DND-41 (cell line): ENCODE results near the gene EPC1.

Experiments
- ATAC-seq: fragments of 200-7000 bp; cut with Tn5 transposase; 3 replicates; pipeline ENCODE4 v1.9.1; 2021; ENCODE audit warnings: low read depth; ENCODE audit not compliant: insufficient read depth
- DNase-seq: peaks from one replicate; pipeline ENCODE4 v3.0.0-alpha.2; 2020
- H2AFZ ChIP-seq: 2 replicates; pipeline ENCODE4 v1.6.0; 2012; ENCODE audit warnings: low read depth, low read length
- H3K27ac ChIP-seq: 2 replicates; pipeline ENCODE4 v1.5.1; 2012; ENCODE audit warnings: low read length, inconsistent platforms
- H3K27me3 ChIP-seq: fragments of 200-600 bp; sonication (generic); 2 replicates; pipeline ENCODE4 v1.6.0; 2012; ENCODE audit warnings: low read length, mild to moderate bottlenecking, inconsistent platforms; ENCODE audit not compliant: insufficient read depth, poor library complexity
- H3K36me3 ChIP-seq: 2 replicates; pipeline ENCODE4 v1.5.1; 2012; ENCODE audit warnings: low read length, inconsistent platforms; ENCODE audit not compliant: insufficient read depth
- H3K4me1 ChIP-seq: 2 replicates; pipeline ENCODE4 v1.5.1; 2012; ENCODE audit warnings: mild to moderate bottlenecking, low read length; ENCODE audit not compliant: insufficient read depth
- H3K4me2 ChIP-seq: 2 replicates; pipeline ENCODE4 v1.6.0; 2012; ENCODE audit warnings: mild to moderate bottlenecking, moderate library complexity, low read length, inconsistent platforms; ENCODE audit not compliant: insufficient read depth
- H3K4me3 ChIP-seq, 2 experiments: fragments of 200-600 bp in 1 of 2; shearing (Covaris generic) in 1 of 2; 2 replicates each; pipeline ENCODE4 v1.5.1; 2012 to 2016; ENCODE audit warnings: inconsistent platforms in 2 of 2, low read length in 2 of 2, mild to moderate bottlenecking in 2 of 2, low read depth in 1 of 2, moderate library complexity in 1 of 2
- H3K79me2 ChIP-seq: 2 replicates; pipeline ENCODE4 v1.6.0; 2012; ENCODE audit warnings: low read length, inconsistent platforms; ENCODE audit not compliant: insufficient read depth
- H3K9ac ChIP-seq: 2 replicates; pipeline ENCODE4 v1.6.0; 2012; ENCODE audit warnings: low read depth, mild to moderate bottlenecking, inconsistent platforms, low read length, moderate library complexity
- H3K9me3 ChIP-seq: 2 replicates; pipeline ENCODE4 v1.5.1; 2012; ENCODE audit warnings: low read length, moderate library complexity, mild to moderate bottlenecking, inconsistent platforms; ENCODE audit not compliant: insufficient read depth, severe bottlenecking
- H4K20me1 ChIP-seq: 2 replicates; pipeline ENCODE4 v1.6.0; 2012; ENCODE audit warnings: low read length; ENCODE audit not compliant: insufficient read depth
- EZH2 ChIP-seq: IDR thresholded peaks from 3 replicates; pipeline ENCODE4 v1.6.1; 2012; ENCODE audit warnings: borderline replicate concordance, low read depth, mild to moderate bottlenecking, moderate library complexity, low read length, inconsistent platforms; ENCODE audit not compliant: severe bottlenecking
- TF ChIP-seq, protein P1 (sequence below): IDR thresholded peaks from 2 replicates; pipeline ENCODE4 v1.5.1; 2012; ENCODE audit warnings: borderline replicate concordance, low read length, moderate library complexity, mild to moderate bottlenecking; ENCODE audit not compliant: poor library complexity, severe bottlenecking; ENCODE audit errors: extremely low read depth

EPC1 gene

GRCh38 chr10:32349199-32349585 is 2.2 kb upstream of the EPC1 start:
- no peaks in the 10 kb centered on the region for H3K9me3 ChIP-seq
- DNase-seq (no peak), ATAC-seq (no peak)
- no peak overlapping the region for H3K4me3 ChIP-seq
- H3K79me2 ChIP-seq, result peaks cover 79% of the 10 kb centered on the region
- no peaks in the 10 kb centered on the region for H3K27me3 ChIP-seq
- H3K36me3 ChIP-seq, result peaks cover 17% of the 10 kb centered on the region
- H3K4me1 ChIP-seq, result peaks cover 27% of the 10 kb centered on the region
- no peak for TF ChIP-seq EZH2
- TF ChIP-seq, protein P1, sequence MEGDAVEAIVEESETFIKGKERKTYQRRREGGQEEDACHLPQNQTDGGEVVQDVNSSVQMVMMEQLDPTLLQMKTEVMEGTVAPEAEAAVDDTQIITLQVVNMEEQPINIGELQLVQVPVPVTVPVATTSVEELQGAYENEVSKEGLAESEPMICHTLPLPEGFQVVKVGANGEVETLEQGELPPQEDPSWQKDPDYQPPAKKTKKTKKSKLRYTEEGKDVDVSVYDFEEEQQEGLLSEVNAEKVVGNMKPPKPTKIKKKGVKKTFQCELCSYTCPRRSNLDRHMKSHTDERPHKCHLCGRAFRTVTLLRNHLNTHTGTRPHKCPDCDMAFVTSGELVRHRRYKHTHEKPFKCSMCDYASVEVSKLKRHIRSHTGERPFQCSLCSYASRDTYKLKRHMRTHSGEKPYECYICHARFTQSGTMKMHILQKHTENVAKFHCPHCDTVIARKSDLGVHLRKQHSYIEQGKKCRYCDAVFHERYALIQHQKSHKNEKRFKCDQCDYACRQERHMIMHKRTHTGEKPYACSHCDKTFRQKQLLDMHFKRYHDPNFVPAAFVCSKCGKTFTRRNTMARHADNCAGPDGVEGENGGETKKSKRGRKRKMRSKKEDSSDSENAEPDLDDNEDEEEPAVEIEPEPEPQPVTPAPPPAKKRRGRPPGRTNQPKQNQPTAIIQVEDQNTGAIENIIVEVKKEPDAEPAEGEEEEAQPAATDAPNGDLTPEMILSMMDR, result no peak
- H4K20me1 ChIP-seq, result peaks cover 7% of the 10 kb centered on the region
- H3K4me2 ChIP-seq, result 0 out of 2 replicates have a peak overlapping the region, but pooled peaks have one; percentile 71
- H2AFZ ChIP-seq, result no peak overlapping the region
- H3K9ac ChIP-seq, result no peak overlapping the region
- H3K27ac ChIP-seq, result no peak overlapping the region

DNA sequence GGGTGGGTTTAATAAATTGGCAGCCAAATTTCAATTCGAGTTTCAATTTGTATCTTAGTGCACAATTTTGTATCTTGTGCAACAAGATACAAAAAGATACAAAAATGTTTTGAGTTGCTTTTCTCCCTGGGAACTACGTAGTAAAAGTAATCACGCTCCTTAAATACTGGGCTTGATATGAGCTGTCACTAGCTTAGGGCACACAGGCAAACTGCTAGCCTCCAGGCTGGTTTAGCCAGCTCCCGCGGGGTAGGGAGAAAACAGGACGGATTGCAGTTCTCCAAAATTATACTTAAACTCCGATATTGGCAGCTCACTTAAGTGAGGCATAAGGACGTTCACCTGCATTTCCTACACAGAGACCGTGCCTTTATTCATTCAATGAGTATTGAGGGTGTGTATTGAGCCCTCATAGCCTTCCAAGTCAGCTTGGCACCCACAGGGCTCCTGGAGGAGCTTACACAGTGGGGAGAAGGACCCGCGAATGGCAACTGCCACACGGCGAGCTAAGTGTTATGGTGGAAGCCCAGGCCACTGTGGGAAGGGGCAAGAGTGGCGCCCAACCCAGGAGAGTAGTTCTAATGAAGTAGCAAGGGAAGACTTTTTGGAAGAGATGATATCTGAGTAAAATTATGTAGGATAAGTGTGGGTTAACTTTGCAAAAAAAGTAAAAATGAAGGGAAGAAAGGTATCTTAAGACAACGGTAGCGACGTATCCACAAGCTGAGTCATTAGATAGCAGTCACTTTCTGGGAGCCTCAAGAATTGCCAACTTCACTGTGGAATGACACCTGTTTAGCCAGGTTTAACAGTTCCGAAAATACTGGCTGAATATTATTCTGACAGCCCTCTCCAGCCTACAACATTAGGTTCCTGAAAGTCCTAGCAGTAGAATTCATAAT is 1.6 kb upstream of the EPC1 start:
- H3K9me3 ChIP-seq, result no peaks in the 10 kb centered on the region
- no peaks in the 10 kb centered on the region for H3K27me3 ChIP-seq
- H3K4me2 ChIP-seq, result peak overlapping the region; percentile 71
- H3K4me1 ChIP-seq, result peaks cover 30% of the 10 kb centered on the region
- no peak for DNase-seq
- peak overlapping the region; percentile 100 for H3K9ac ChIP-seq
- peaks cover 23% of the 10 kb centered on the region for H3K36me3 ChIP-seq
- no peak for ATAC-seq
- peaks cover 79% of the 10 kb centered on the region for H3K79me2 ChIP-seq
- TF ChIP-seq, protein P1, result no peak
- TF ChIP-seq EZH2, result no peak
- peak overlapping the region; percentile 100; the same call in 1 of the 2 replicates for H3K27ac ChIP-seq
- no peak overlapping the region for H2AFZ ChIP-seq
- peaks cover 10% of the 10 kb centered on the region for H4K20me1 ChIP-seq
- peak overlapping the region in 1 of 2 experiments; percentile 86; a peak in 2 of 4 replicates for H3K4me3 ChIP-seq

- peaks cover 15% of the 10 kb centered on the region for H4K20me1 ChIP-seq
- peaks cover 79% of the 10 kb centered on the region for H3K79me2 ChIP-seq
- DNase-seq (no peak), ATAC-seq (peak; percentile 22)
- H2AFZ ChIP-seq, result peak overlapping the region; percentile 92
- peak overlapping the region; percentile 72 to 86 for H3K4me3 ChIP-seq
- H3K36me3 ChIP-seq, result peaks cover 28% of the 10 kb centered on the region
- H3K27ac ChIP-seq, result peak overlapping the region; percentile 100
- H3K4me2 ChIP-seq, result peak overlapping the region; percentile 71
- H3K27me3 ChIP-seq, result no peaks in the 10 kb centered on the region
- no peak for TF ChIP-seq EZH2
- TF ChIP-seq, protein P1, result peak; percentile 15
- no peaks in the 10 kb centered on the region for H3K9me3 ChIP-seq
- peak overlapping the region; percentile 100 for H3K9ac ChIP-seq
- H3K4me1 ChIP-seq, result peaks cover 35% of the 10 kb centered on the region
Measured at GRCh38 chr10:32347363-32348022, 535 bp upstream of the EPC1 start.
